SK-N-SH (cell line): ENCODE measurements around the gene TIAM1. TPM values are rescaled to one million over a fixed set of nuclear protein-coding genes. Genes with fewer than 3 reads are reported as not detected.

ENCODE experiments used
- CTCF ChIA-PET: fragments of 300-600, 350-600 bp; formaldehyde crosslinking; extraction: SDS; loops from one replicate; lab custom pipeline; 2021; lab: Yijun Ruan, JAX
- POLR2A ChIA-PET: fragments of 350-600 bp; sonication (Branson Sonifier 250); formaldehyde crosslinking; extraction: SDS; loops from one replicate; lab custom pipeline; 2020; ENCODE audit warnings: antibody characterized with exemption, inconsistent platforms; lab: Yijun Ruan, JAX
- DNase-seq: peaks from one replicate; pipeline ENCODE4 v3.0.0; 2012
- H2AFZ ChIP-seq: fragments of 200-600 bp; sonication (generic); 2 replicates; pipeline ENCODE4 v1.8.1; 2016; ENCODE audit warnings: antibody characterized with exemption, mild to moderate bottlenecking, low read depth
- H3F3A ChIP-seq: fragments of 200-600 bp; sonication (generic); replicated peaks from 2 replicates; pipeline ENCODE3; 2016; ENCODE audit warnings: antibody characterized with exemption, mild to moderate bottlenecking; ENCODE audit not compliant: insufficient read depth
- H3K27ac ChIP-seq, 2 experiments: fragments of 200-500 bp in 1 of 2; fragments of 200-600 bp in 1 of 2; sonication (Bioruptor generic) in 1 of 2; sonication (generic), shearing (Covaris generic) in 1 of 2; 2 replicates each; pipeline versions ENCODE4 v1.5.1 to v1.6.1; 2014 to 2016; ENCODE audit warnings: low read depth in 2 of 2, inconsistent platforms in 1 of 2, low read length in 1 of 2, mild to moderate bottlenecking in 1 of 2, mixed read lengths in 1 of 2
- H3K27me3 ChIP-seq: fragments of 200-600 bp; sonication (generic), shearing (Covaris generic); 2 replicates; pipeline ENCODE4 v1.6.1; 2016; ENCODE audit warnings: mixed run types; ENCODE audit not compliant: insufficient read depth
- H3K36me3 ChIP-seq, 2 experiments: fragments of 200-500 bp in 1 of 2; fragments of 200-600 bp in 1 of 2; sonication (Bioruptor generic) in 1 of 2; sonication (generic) in 1 of 2; replicated peaks in 1 of 2; 2 replicates each; pipeline versions ENCODE3 to v1.5.1; 2014 to 2016; ENCODE audit warnings: low read length in 1 of 2, mild to moderate bottlenecking in 1 of 2; ENCODE audit not compliant: insufficient read depth in 2 of 2, control insufficient read depth in 1 of 2
- H3K4me1 ChIP-seq, 2 experiments: fragments of 200-500 bp in 1 of 2; fragments of 200-600 bp in 1 of 2; sonication (Bioruptor generic) in 1 of 2; sonication (generic), shearing (Covaris generic) in 1 of 2; 2 replicates each; pipeline versions ENCODE4 v1.5.1 to v1.6.1; 2014 to 2016; ENCODE audit warnings: low read depth in 1 of 2, low read length in 1 of 2, mixed run types in 1 of 2; ENCODE audit not compliant: insufficient read depth in 2 of 2, control insufficient read depth in 1 of 2
- H3K4me2 ChIP-seq: fragments of 200-600 bp; sonication (generic), shearing (Covaris generic); 2 replicates; pipeline ENCODE4 v1.6.1; 2017; ENCODE audit warnings: mixed run types
- H3K4me3 ChIP-seq, 2 experiments: fragments of 200-500 bp in 1 of 2; fragments of 200-600 bp in 1 of 2; sonication (Bioruptor generic) in 1 of 2; sonication (generic), shearing (Covaris generic) in 1 of 2; 2 replicates each; pipeline versions ENCODE4 v1.5.1 to v1.8.1; 2014 to 2016; ENCODE audit warnings: low read depth in 2 of 2, inconsistent platforms in 1 of 2, low read length in 1 of 2, mild to moderate bottlenecking in 1 of 2, mixed read lengths in 1 of 2, moderate library complexity in 1 of 2
- H3K79me2 ChIP-seq: fragments of 200-600 bp; sonication (generic); 2 replicates; pipeline ENCODE4 v1.8.1; 2017; ENCODE audit warnings: mild to moderate bottlenecking; ENCODE audit not compliant: insufficient read depth
- H3K9ac ChIP-seq: fragments of 200-600 bp; sonication (generic); 2 replicates; pipeline ENCODE4 v1.6.1; 2017; ENCODE audit warnings: mixed run types
- H3K9me2 ChIP-seq: fragments of 200-600 bp; sonication (generic); 2 replicates; pipeline ENCODE4 v1.6.1; 2017; ENCODE audit warnings: mixed run types
- H3K9me3 ChIP-seq: fragments of 200-600 bp; sonication (generic); 2 replicates; pipeline ENCODE4 v1.6.1; 2017; ENCODE audit warnings: mixed run types, mild to moderate bottlenecking, moderate library complexity
- H4K20me1 ChIP-seq: fragments of 200-600 bp; sonication (generic); 2 replicates; pipeline ENCODE4 v1.6.1; 2017; ENCODE audit warnings: mild to moderate bottlenecking, mixed run types; ENCODE audit not compliant: insufficient read depth
- CTCF ChIP-seq: fragments of 200-600 bp; sonication (generic); IDR thresholded peaks from 2 replicates; pipeline ENCODE4 v1.6.1; 2017; ENCODE audit warnings: antibody characterized with exemption, mild to moderate bottlenecking, moderate library complexity
- ELF1 ChIP-seq: IDR thresholded peaks from 2 replicates; pipeline ENCODE4 v1.4.0; 2012
- FOXM1 ChIP-seq: IDR thresholded peaks from 2 replicates; pipeline ENCODE4 v1.4.0; 2012; ENCODE audit warnings: low read depth, mild to moderate bottlenecking
- MAX ChIP-seq: IDR thresholded peaks from 2 replicates; pipeline ENCODE4 v1.4.0; 2012; ENCODE audit warnings: low read depth
- NFIC ChIP-seq: IDR thresholded peaks from 2 replicates; pipeline ENCODE4 v1.4.0; 2012; ENCODE audit warnings: borderline replicate concordance
- PBX3 ChIP-seq: IDR thresholded peaks from 2 replicates; pipeline ENCODE4; 2012
- POLR2AphosphoS5 ChIP-seq: IDR thresholded peaks from 2 replicates; pipeline ENCODE4 v1.6.1; 2012; ENCODE audit warnings: low read depth, low read length
- RAD21 ChIP-seq: IDR thresholded peaks from 2 replicates; pipeline ENCODE4 v1.6.1; 2012; ENCODE audit warnings: mild to moderate bottlenecking, low read length
- RFX5 ChIP-seq: IDR thresholded peaks from 2 replicates; pipeline ENCODE4 v1.6.1; 2012; ENCODE audit warnings: mild to moderate bottlenecking, improper control_type of control experiment, low read length
- RXRA ChIP-seq: IDR thresholded peaks from 2 replicates; pipeline ENCODE4 v1.4.0; 2012; ENCODE audit warnings: low read depth, mild to moderate bottlenecking, borderline replicate concordance
- SIN3A ChIP-seq: IDR thresholded peaks from 2 replicates; pipeline ENCODE4 v1.6.1; 2012; ENCODE audit warnings: low read depth, mild to moderate bottlenecking, low read length, moderate library complexity, borderline replicate concordance
- SMC3 ChIP-seq: IDR thresholded peaks from 2 replicates; pipeline ENCODE4 v1.6.1; 2012; ENCODE audit warnings: low read depth, low read length, improper control_type of control experiment
- TCF12 ChIP-seq: IDR thresholded peaks from 2 replicates; pipeline ENCODE4 v1.4.0; 2012
- TEAD4 ChIP-seq: IDR thresholded peaks from 2 replicates; pipeline ENCODE4 v1.4.0; 2012; ENCODE audit warnings: mild to moderate bottlenecking, borderline replicate concordance; ENCODE audit not compliant: insufficient read depth
- USF1 ChIP-seq: IDR thresholded peaks from 2 replicates; pipeline ENCODE4 v1.4.0; 2012; ENCODE audit warnings: low read depth, borderline replicate concordance
- YY1 ChIP-seq: IDR thresholded peaks from 2 replicates; pipeline ENCODE4 v1.4.0; 2012; ENCODE audit warnings: low read depth, mild to moderate bottlenecking
- ZBTB33 ChIP-seq: IDR thresholded peaks from 2 replicates; pipeline ENCODE4 v1.4.0; 2012; ENCODE audit warnings: low read depth, borderline replicate concordance
- WGBS: methylation state at CpG from one replicate; pipeline ENCODE4 v1.1.6; 2017; ENCODE audit warnings: low lambda C conversion rate; 5-methylcytosine and 5-hydroxymethylcytosine counted together
- polyA plus RNA-seq, 3 experiments: library from polyadenylated mRNA; depleted of rRNA; stranded (reverse); fragments of >200 nt; gene quantifications; 2 replicates each; pipeline ENCODE4 v1.2.3, GENCODE V29; 2012

The TIAM1 gene
- polyA plus RNA-seq, 1 of the 3 experiments (the other 2 are of a cell fraction) = 1.7 TPM

GRCh38 chr21:31084689-31085088, 259.4 kb downstream of the TIAM1 start:
- Histone ChIP-seq H3K36me3 (no peaks in the 10 kb centered on the region), H3K27me3 (peaks cover 25% of the 10 kb centered on the region; the same call in 1 of the 2 replicates), H3F3A (no peaks in the 10 kb centered on the region), H3K9me2 (no peaks in the 10 kb centered on the region), H3K4me2 (no peak overlapping the region), H4K20me1 (no peaks in the 10 kb centered on the region), H3K9ac (no peak overlapping the region), H3K9me3 (no peaks in the 10 kb centered on the region), H3K79me2 (no peaks in the 10 kb centered on the region), H3K4me3 (no peak overlapping the region), H3K27ac (no peak overlapping the region), H3K4me1 (no peaks in the 10 kb centered on the region; a peak in 1 of 4 replicates), H2AFZ (no peak overlapping the region)
- CTCF ChIA-PET = interaction anchor here (0.6 to 0.9 kb wide), 2 partner anchors 72 to 253 kb away, joined by 3 read pairs; no protein-coding TSS in a partner anchor
- 13% methylated on average over 6 of the region's 6 CpGs for WGBS
- TF ChIP-seq NFIC (no peak), FOXM1 (no peak), CTCF (no peak), TCF12 (no peak), RXRA (no peak), RFX5 (no peak), MAX (no peak), USF1 (no peak), TEAD4 (no peak), YY1 (no peak), POLR2AphosphoS5 (no peak), ZBTB33 (no peak), PBX3 (no peak), ELF1 (no peak), SMC3 (no peak), SIN3A (no peak), RAD21 (no peak)
- POLR2A ChIA-PET = no interaction called here
- DNase-seq = no peak
